Brain pericyte (primary cell): ENCODE data around the gene ZNF17.

ENCODE experiments used
- DNase-seq: peaks from one replicate; pipeline ENCODE4 v3.0.0-alpha.2; 2012; ENCODE audit warnings: low read depth, low spot score

Gene ZNF17

DNA sequence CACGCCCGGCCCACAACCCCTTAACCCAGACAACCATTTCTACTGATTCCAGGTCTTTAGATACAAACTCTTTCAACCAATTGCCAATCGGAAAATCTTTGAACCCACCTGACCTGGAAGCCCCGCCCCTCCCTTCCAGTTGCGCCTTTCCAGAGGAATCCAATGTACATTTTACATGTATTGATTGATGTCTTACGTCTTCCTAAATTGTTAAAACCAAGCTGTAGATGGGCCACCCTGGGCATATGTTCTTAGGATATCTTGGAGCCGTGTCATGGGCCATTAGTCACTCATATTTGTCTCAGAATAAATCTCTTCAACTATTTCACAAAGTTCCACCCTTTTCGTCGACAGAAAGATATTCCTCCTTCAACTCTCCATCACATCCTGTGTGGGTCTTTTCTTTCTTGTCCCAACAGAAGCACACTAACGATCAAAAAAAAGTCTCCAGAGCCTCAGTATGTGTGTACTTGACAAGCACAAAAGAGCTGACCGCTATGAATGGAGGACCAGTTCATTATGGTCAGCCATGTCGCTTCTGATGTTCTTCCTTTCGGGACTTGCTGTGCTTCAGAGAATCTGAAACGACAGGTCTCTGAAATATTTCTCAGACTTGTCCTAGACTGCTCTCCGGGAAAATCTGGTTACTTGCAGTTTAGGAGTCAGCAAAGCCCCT is 23.6 kb downstream of the ZNF17 start:
- no peak for DNase-seq

DNA sequence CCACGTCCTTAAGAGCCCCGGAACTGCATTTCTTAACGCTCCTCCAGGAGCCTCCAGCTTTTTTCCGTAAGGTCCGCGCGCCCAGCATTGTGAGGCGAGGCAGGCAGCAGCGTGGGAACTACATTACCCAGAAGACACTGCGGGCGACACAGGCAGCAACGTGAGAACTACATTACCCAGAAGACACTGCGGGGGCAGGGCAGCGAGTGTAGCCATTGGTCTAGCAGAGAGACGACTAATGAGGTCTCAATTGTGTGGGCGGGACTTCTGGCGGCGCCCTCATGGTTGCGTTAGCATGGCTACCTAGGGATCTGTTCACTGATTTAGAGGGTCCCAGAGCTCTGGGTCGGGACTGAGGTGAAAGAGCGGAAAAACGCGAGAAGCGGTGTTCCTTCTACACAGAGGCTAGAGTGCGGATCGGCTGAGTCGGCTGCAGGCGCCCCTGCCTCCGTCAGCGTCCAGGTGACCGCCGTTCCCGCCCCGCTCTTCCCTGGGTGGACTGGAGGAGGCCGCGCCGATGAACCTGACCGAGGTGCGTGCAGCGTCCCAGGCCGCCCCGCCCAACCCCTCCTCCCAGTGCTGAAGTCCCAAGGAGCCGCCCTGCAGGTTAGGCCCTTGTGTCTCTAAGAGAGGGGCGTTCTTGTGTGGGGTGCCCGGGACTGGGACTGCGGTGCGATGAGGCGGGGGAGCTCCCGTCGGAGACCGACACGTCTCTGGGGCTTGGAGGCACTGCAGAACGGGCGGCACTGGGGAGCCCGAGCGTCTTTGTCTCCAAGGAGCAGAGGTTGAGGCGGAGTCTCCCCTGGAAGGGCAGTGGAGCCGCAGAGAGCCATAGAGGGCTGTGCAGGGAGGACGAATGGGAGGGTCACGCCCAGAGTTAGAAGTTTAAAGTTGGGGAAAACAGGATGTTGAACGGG is 24.4 kb downstream of the ZNF17 start, which contains the start of gene ZNF749:
Gene ZNF749, plus strand, starts transcription at position 264 of the 917 bp plus-strand sequence. Its CDS starts 254 bp downstream, at position 518.
- DNase-seq: peak; percentile 87

DNA sequence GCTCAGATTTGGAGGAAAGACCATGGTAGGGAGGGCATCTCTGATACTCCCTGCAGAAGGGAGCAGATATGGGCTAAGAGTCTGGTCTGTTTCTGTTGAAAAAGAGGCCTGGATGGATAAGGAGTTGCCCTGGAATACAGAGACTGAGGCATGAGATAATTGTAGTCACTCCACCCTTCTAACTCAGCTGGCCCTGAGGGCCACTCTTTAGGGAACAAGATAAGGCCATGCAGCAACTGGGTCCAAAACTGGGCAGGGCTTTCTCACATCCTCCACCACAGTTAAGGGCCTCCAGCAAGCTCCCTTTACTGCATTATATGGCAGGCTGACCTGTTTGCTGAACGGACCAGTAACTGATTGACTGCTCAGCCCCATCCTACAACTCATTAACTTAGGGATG is 25.5 kb downstream of the ZNF17 start:
- no peak for DNase-seq

DNA sequence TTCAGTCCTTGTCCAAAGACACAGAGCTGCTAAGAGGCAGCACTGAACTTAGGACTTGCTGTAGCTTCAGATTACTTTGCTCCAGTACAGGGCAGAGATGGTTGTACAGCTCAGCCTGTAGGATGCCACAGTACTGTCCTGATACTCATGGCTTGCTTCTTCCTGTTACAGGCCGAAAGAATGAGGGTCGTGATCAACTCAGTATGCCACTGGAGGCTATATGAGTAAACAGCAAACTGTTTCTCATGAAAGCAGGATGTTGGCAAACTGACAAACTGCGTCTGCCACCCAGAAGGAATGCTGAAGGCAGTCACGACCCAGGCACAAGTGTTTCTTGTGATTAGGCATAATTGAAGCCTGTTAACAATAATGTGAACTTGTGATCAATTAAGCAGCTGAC is 27.0 kb downstream of the ZNF17 start:
- DNase-seq: no peak

DNA sequence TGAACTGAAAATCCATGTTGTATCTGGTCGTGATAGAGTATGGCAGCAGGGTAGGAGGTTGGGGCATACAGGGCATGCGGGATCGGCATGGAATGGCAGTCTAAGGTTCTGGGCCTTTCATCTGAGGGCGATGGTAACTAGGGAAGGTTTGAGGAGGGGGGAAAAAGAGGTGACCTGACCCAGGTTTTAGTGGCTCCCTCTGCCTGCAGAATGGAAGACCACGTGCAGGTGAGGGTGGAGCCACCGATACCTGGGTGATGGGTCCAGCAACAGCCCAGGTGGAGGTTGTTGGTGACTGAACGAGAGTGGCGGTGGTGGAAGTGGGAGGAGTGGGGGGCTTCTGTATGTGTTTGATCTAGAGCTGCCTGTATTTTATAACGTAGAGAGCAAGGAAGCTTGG is 28.0 kb downstream of the ZNF17 start:
- no peak for DNase-seq

DNA sequence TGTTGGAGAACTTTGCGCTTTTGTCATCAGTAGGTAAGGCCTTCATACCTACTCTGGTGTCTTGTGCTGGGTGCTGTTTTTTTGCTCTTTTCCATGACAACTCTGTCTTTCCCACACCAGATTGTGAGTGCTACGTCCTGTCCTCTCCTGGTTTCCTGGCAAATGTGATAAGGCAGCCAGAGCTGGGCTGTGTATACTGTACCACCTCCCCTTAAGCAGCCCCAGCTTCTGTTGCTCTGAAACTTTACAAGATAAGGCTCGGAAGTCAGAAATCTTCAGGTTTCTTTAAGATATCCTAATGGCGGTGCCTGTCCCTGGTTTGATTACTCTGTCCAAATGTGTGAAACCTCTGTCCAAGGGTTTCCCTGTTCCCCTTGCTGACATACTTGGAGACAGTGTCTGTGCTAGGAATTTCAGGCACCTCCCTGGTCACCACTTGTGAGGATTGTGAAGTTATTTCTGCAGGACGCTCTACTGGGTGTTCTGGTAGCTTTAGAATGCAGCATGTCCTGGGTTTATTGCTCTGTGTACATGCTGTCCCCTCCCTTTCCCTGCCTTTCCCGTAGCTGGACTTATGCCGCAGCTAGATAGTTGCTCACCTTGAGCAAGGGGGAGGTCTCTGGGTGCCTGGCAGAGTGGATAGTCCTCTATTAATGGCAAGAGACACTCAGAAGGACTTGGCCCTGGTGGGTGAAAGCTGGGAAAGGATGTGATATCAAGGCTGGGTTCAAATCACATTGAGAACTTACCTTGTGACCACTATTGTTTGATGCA is 31.2 kb downstream of the ZNF17 start:
- DNase-seq: no peak

DNA sequence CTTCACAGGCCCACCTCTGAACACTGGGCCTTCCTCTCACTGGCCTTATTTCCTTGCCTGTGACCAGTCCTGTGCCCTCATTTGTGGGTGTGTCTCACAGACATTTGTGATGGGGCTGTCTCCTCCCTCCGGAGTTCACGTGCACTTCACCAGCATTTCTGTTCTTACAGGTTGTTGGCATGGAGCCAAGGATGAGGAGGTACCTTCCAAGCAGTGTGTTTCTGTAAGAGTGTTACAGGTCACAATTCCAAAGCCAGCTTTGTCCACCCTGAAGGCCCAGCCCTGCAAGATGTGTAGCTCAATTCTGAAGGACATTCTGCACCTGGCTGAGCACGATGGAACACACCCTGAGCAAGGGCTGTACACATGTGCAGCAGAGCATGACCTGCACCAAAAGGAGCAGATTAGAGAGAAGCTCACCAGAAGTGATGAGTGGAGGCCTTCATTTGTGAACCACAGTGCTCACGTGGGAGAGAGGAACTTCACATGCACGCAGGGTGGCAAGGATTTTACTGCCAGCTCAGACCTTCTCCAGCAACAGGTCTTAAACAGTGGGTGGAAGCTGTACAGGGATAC is 32.2 kb downstream of the ZNF17 start:
- no peak for DNase-seq

DNA sequence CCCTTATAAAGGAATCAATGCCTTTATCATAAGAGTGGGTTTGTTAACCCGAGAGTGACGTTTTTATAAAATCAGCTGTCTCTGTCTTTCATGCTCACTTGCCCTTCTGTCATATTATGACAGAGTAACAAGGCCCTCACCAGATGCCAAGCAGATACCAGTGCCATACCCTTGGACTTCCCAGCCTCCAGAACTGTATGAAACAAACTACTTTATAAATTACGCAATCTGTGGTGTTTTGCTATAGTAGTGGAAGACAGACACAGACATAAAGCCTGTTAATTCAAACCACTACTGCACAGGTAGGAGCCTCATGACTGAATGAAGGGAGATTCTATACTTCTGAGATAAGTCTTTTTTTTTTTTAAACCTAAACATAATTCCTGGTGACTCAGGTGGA is 41.3 kb downstream of the ZNF17 start:
- no peak for DNase-seq

DNA sequence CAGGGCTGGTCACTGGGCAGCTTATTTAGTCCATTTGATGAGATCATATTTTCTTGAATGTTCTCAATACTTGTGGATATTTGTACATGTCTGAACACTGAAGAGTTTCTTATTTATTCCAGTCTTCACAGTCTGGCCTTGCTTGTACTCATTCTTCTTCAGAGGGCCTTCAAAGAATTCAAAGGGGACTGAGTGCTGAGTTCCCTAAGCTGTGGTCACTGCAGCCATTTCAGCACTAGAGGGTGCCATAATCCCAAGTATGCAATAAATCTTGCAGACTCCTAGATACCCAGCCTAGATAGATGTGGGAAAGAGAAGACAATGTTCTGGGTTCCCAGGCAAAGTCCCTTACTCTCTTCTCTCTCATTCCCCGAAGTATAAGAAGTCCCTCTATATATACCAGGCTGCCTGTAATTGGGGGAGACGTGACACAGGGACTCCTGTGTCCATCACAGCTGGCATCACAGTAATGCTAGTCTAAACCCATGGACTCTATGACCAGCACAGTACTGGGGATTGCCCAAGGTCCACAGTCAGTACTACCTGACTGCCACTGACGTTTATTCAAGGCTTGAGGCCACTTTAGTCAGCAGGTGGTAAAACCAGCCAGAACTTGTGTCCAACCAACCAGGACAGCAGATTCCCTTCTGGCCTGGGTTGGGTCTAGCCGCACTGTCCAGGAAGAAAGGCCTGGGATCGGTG is 54.9 kb downstream of the ZNF17 start:
- DNase-seq: no peak

DNA sequence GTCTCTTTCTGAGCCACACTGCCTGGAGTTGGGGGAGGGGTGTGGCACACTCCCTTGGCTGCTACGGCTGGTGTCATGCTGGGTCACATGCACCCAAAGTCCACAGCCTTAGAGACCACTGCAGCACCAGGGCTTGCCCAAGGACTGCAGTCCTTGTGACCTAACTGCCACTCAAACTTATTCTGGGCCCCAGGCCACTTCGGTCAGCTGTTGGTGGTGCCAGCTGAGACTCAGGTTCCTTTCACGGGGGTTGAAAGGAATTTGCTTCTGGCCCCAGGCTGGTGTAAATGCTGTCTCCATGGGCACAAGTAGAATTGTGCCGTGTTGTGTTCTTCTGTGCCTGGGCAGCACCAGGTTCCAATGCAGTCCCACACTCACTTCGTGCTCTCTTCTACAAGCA is 55.5 kb downstream of the ZNF17 start:
- no peak for DNase-seq
